ENCODE results near the gene VPS37B.

GRCh38 chr12:122929812-122930211 lies 33.9 kb upstream of the VPS37B start:
- TF ChIP-seq, protein P1, sequence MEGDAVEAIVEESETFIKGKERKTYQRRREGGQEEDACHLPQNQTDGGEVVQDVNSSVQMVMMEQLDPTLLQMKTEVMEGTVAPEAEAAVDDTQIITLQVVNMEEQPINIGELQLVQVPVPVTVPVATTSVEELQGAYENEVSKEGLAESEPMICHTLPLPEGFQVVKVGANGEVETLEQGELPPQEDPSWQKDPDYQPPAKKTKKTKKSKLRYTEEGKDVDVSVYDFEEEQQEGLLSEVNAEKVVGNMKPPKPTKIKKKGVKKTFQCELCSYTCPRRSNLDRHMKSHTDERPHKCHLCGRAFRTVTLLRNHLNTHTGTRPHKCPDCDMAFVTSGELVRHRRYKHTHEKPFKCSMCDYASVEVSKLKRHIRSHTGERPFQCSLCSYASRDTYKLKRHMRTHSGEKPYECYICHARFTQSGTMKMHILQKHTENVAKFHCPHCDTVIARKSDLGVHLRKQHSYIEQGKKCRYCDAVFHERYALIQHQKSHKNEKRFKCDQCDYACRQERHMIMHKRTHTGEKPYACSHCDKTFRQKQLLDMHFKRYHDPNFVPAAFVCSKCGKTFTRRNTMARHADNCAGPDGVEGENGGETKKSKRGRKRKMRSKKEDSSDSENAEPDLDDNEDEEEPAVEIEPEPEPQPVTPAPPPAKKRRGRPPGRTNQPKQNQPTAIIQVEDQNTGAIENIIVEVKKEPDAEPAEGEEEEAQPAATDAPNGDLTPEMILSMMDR (conservative IDR thresholded peaks at IDR 0.05) = no peak
- TF ChIP-seq ZFX (IDR thresholded peaks at IDR 0.05) = no peak
